ENCODE results near the gene DNAH11.

DNA sequence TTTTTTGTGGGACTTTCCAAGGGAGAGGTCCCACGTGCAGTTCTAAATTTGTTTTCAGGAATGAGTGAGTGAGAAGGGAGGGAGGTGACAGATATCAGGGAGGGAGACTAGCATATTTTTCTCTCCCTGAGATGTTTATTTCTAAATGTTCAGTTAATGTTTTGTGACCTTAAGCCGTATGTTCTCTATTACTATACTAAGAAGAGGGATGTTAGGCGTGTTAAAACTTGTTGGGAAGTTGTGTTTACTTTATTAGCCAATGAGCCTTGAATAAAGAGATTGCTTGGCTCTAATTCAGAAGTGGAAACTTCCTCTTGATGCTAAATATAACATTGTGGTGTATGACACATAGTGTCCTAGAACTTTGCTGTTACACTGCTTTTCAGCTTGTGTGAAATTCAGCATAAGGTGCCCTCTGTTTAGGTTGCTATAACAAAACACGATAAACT, 37.3 kb downstream of the DNAH11 start:
- TF ChIP-seq, protein P1, sequence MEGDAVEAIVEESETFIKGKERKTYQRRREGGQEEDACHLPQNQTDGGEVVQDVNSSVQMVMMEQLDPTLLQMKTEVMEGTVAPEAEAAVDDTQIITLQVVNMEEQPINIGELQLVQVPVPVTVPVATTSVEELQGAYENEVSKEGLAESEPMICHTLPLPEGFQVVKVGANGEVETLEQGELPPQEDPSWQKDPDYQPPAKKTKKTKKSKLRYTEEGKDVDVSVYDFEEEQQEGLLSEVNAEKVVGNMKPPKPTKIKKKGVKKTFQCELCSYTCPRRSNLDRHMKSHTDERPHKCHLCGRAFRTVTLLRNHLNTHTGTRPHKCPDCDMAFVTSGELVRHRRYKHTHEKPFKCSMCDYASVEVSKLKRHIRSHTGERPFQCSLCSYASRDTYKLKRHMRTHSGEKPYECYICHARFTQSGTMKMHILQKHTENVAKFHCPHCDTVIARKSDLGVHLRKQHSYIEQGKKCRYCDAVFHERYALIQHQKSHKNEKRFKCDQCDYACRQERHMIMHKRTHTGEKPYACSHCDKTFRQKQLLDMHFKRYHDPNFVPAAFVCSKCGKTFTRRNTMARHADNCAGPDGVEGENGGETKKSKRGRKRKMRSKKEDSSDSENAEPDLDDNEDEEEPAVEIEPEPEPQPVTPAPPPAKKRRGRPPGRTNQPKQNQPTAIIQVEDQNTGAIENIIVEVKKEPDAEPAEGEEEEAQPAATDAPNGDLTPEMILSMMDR (conservative IDR thresholded peaks at IDR 0.05; ENCODE audit: low read depth, low read length) = no peak
- no peak for TF ChIP-seq EZH2 (IDR thresholded peaks at IDR 0.05; ENCODE audit: borderline replicate concordance, low read depth, low read length, poor library complexity, severe bottlenecking)
